ENCODE measurements around the gene MAN2B1.

DNA sequence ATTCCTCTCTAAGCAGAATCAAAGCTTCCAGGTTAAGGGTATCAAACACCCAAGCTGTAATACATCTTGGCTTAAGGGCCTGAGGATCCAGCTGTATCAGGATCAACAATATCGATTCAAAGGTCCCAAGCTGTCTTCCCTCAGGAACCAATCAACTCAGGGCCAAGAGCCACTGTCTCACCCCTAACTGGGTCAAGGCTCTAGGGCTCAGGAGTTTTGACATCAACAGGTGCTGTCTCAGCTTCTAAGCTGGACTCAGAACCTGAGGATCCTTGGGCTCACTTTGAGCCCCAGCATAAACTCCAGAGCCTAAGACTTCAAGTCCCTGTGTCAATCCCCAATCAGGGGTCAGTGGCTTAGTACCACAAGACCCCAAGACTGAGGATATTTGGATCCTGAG lies 29.0 kb upstream of the MAN2B1 start:
- TF ChIP-seq EHF (CRISPR knock-in tag; IDR thresholded peaks at IDR 0.05), result no peak
- no peak for TF ChIP-seq TP53 (CRISPR knock-in tag; IDR thresholded peaks at IDR 0.05)
- TF ChIP-seq, protein P1, sequence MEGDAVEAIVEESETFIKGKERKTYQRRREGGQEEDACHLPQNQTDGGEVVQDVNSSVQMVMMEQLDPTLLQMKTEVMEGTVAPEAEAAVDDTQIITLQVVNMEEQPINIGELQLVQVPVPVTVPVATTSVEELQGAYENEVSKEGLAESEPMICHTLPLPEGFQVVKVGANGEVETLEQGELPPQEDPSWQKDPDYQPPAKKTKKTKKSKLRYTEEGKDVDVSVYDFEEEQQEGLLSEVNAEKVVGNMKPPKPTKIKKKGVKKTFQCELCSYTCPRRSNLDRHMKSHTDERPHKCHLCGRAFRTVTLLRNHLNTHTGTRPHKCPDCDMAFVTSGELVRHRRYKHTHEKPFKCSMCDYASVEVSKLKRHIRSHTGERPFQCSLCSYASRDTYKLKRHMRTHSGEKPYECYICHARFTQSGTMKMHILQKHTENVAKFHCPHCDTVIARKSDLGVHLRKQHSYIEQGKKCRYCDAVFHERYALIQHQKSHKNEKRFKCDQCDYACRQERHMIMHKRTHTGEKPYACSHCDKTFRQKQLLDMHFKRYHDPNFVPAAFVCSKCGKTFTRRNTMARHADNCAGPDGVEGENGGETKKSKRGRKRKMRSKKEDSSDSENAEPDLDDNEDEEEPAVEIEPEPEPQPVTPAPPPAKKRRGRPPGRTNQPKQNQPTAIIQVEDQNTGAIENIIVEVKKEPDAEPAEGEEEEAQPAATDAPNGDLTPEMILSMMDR (IDR thresholded peaks at IDR 0.05), result no peak
- TF ChIP-seq POLR2A (IDR thresholded peaks at IDR 0.05; ENCODE audit: low read length), result no peak
- no peak for TF ChIP-seq KDM5A (IDR thresholded peaks at IDR 0.05)
- no peak for TF ChIP-seq EP300 (IDR thresholded peaks at IDR 0.05)

Data from A549 (cell line).